ENCODE measurements around the gene TSEN34.
"Not testable (repeated sequence)": the region's sequence is repeated elsewhere in the genome, so short reads cannot be mapped to it uniquely, and the experiment has no call there.

Gene TSEN34

DNA sequence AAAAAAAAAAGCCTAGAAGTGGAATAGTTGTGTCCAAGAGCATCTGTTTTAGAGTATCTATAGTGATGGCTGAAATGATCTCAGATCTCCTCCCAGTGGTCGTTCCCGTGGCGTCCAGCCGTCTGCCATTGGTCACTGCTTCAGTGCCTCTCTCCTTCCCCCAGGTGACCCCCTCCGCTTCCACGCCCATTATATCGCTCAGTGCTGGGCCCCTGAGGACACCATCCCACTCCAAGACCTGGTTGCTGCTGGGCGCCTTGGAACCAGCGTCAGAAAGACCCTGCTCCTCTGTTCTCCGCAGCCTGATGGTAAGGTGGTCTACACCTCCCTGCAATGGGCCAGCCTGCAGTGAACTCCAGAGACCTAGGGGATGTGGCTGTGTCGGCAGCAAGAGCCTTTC is 1.9 kb downstream of the TSEN34 start:
- DNase-seq (ENCODE audit: low spot score) = no peak
- no peak for TF ChIP-seq CTCF (IDR thresholded peaks at IDR 0.05; ENCODE audit: borderline replicate concordance, control extremely low read depth, extremely low read depth, insufficient read depth, missing control alignments)
- in situ Hi-C loops (cut with MboI; ENCODE audit: low sequenced_read_pairs, unreplicated experiment) = no loop called here

GRCh38 chr19:54194463-54194862 is 3.4 kb downstream of the TSEN34 start:
- DNase-seq (ENCODE audit: low spot score); in situ Hi-C loops (cut with MboI; ENCODE audit: low sequenced_read_pairs, unreplicated experiment): not testable (repeated sequence)

DNA sequence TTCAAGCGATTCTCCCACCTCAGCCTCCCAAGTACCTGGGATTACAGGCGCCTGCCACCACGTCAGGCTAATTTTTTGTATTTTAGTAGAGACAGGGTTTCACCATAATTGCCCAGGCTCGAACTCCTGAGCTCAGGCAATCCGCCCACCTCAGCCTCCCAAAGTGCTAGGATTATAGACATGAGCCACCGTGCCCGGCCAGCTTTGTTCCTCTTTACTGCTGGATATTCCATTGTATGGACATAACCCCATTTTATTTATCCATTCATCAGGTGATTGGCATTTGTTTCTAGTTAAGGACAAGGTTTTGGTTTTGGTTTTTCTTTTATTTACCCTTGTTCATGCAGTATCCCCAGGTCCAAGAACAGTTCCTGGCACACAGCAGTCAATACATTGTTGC is 5.4 kb downstream of the TSEN34 start:
- in situ Hi-C loops (cut with MboI; ENCODE audit: low sequenced_read_pairs, unreplicated experiment) = no loop called here
- DNase-seq (ENCODE audit: low spot score) = no peak
- TF ChIP-seq CTCF (IDR thresholded peaks at IDR 0.05; ENCODE audit: borderline replicate concordance, control extremely low read depth, extremely low read depth, insufficient read depth, missing control alignments) = no peak

GRCh38 chr19:54197121-54197520 is 6.0 kb downstream of the TSEN34 start:
- no peak for TF ChIP-seq CTCF (IDR thresholded peaks at IDR 0.05; ENCODE audit: borderline replicate concordance, control extremely low read depth, extremely low read depth, insufficient read depth, missing control alignments)
- DNase-seq (ENCODE audit: low spot score) = no peak
- in situ Hi-C loops (cut with MboI; ENCODE audit: low sequenced_read_pairs, unreplicated experiment) = no loop called here

DNA sequence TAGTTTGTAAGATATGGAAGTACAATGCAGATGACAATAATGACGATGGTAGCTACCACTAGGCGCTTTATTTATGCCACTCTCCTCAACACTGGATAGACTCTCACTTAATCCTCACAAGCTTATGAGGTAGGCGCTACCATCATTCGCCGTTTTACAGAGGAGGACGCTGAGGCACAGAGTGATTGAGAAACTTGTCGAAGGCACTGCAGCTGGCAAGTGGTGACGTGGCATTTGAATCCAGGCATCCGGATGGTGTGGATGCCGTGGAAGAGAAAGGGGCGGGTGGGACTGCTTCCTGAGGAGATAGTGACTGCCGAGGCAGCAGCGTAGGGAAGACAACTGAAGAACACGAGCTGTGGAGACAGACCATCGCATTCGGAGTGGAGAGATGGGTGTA is 8.3 kb downstream of the TSEN34 start:
- DNase-seq (ENCODE audit: low spot score) = no peak
- TF ChIP-seq CTCF (IDR thresholded peaks at IDR 0.05; ENCODE audit: borderline replicate concordance, control extremely low read depth, extremely low read depth, insufficient read depth, missing control alignments) = no peak
- in situ Hi-C loops (cut with MboI; ENCODE audit: low sequenced_read_pairs, unreplicated experiment) = no loop called here

GRCh38 chr19:54201172-54201701 is 10.1 kb downstream of the TSEN34 start:
- in situ Hi-C loops (cut with MboI; ENCODE audit: low sequenced_read_pairs, unreplicated experiment) = no loop called here

DNA sequence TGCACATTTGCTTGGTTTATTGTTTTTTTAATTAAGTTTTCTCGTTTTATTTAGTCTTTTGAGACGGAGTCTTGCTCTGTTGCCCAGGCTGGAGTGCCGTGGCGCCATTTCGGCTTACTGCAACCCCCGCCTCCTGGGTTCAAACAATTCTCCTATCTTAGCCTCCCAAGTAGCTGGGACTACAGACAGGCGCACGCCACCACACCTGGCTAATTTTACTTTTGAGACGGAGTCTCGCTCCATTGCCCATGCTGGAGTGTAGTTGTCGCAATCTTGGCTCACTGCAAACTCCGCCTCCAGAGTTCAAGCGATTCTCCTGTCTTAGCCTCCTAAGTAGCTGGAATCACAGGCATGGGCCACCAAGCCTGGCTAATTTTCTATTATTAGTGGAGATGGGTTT is 10.9 kb downstream of the TSEN34 start:
- TF ChIP-seq CTCF (IDR thresholded peaks at IDR 0.05; ENCODE audit: borderline replicate concordance, control extremely low read depth, extremely low read depth, insufficient read depth, missing control alignments) = no peak
- DNase-seq (ENCODE audit: low spot score) = no peak
- in situ Hi-C loops (cut with MboI; ENCODE audit: low sequenced_read_pairs, unreplicated experiment) = no loop called here

More at GRCh38 chr19:54201172-54201701, 10.1 kb downstream of the TSEN34 start:
- no peak for TF ChIP-seq CTCF (IDR thresholded peaks at IDR 0.05; ENCODE audit: borderline replicate concordance, control extremely low read depth, extremely low read depth, insufficient read depth, missing control alignments)
- DNase-seq (ENCODE audit: low spot score) = no peak
